A549 (cell line): ENCODE results near the gene ANKRD33B. TPM values are rescaled to one million over a fixed set of nuclear protein-coding genes. Genes with fewer than 3 reads are reported as not detected.
A peak's percentile ranks its signal among the peaks of the same experiment; 100 is the strongest.

ENCODE experiments used
- ATAC-seq, 2 experiments: fragments of 200-7000 bp in 1 of 2; fragments of >200 bp in 1 of 2; cut with Nextera tagmentation in 1 of 2; cut with Tn5 transposase in 1 of 2; 3 replicates each; pipeline versions ENCODE4 v1.8.0 to v1.9.1; 2018 to 2020; ENCODE audit warnings: mild to moderate bottlenecking in 1 of 2, moderate library complexity in 1 of 2
- CTCF ChIA-PET: fragments of 300-600 bp; sonication (Branson Sonifier 250); formaldehyde crosslinking; extraction: SDS; loops from one replicate; lab custom pipeline; 2021; ENCODE audit warnings: antibody characterized with exemption, inconsistent platforms; lab: Yijun Ruan, JAX
- POLR2A ChIA-PET: fragments of 350-600 bp; formaldehyde crosslinking; extraction: SDS; loops from one replicate; lab custom pipeline; 2021; ENCODE audit warnings: antibody characterized with exemption, inconsistent platforms; lab: Yijun Ruan, JAX
- DNase-seq, 2 experiments: peaks; one replicate each; pipeline versions ENCODE4 v3.0.0 to v3.0.0-alpha.2; 2011 to 2016; ENCODE audit warnings: low read depth in 1 of 2, low spot score in 1 of 2
- FAIRE-seq: peaks from 2 replicates; lab custom pipeline; 2011; peaks lifted over from hg19 to GRCh38; lab: Jason Lieb, UNC
- H3K27ac ChIP-seq, 2 experiments: fragments of >200 bp; sonication (Bioruptor Twin); formaldehyde crosslinking; 3 replicates each; pipeline ENCODE4 v1.5.1; 2016 to 2017
- H3K4me1 ChIP-seq: fragments of >200 bp; sonication (Bioruptor Twin); formaldehyde crosslinking; 3 replicates; pipeline ENCODE4 v1.6.1; 2016
- H3K4me2 ChIP-seq: fragments of >200 bp; sonication (Bioruptor Twin); formaldehyde crosslinking; 3 replicates; pipeline ENCODE4 v1.6.1; 2016
- H3K4me3 ChIP-seq: fragments of >200 bp; sonication (Bioruptor Twin); formaldehyde crosslinking; 3 replicates; pipeline ENCODE4 v1.5.1; 2016
- H3K9me3 ChIP-seq: fragments of >200 bp; sonication (Bioruptor Twin); formaldehyde crosslinking; 3 replicates; pipeline ENCODE4 v1.6.1; 2016
- BCL3 ChIP-seq: fragments of >200 bp; sonication (Bioruptor Twin); formaldehyde crosslinking; IDR thresholded peaks from 3 replicates; pipeline ENCODE4 v1.6.1; 2016
- CBX2 ChIP-seq: fragments of 200-600 bp; sonication (generic); IDR thresholded peaks from 2 replicates; pipeline ENCODE4 v1.6.1; 2016; ENCODE audit warnings: low read depth, mild to moderate bottlenecking, borderline replicate concordance
- CBX8 ChIP-seq: fragments of 200-600 bp; sonication (generic); IDR thresholded peaks from 2 replicates; pipeline ENCODE4 v1.6.1; 2016
- CTCF ChIP-seq: fragments of >200 bp; sonication (Bioruptor Twin); formaldehyde crosslinking; IDR thresholded peaks from 3 replicates; pipeline ENCODE4 v1.5.1; 2016
- EP300 ChIP-seq, 2 experiments: fragments of >200 bp; sonication (Bioruptor Twin); formaldehyde crosslinking; IDR thresholded peaks; 2 replicates in 1 of 2; 3 replicates in 1 of 2; pipeline ENCODE4 v1.6.1; 2016 to 2017
- FOSB ChIP-seq: fragments of 250-450 bp; sonication (Bioruptor Pico); IDR thresholded peaks from 2 replicates; pipeline ENCODE4 v1.5.0; 2020; ENCODE audit warnings: mild to moderate bottlenecking, moderate library complexity
- HMGXB4 ChIP-seq: fragments of 250-450 bp; sonication (Bioruptor Pico); IDR thresholded peaks from 2 replicates; pipeline ENCODE4 v1.5.0; 2021; ENCODE audit warnings: mild to moderate bottlenecking, moderate library complexity, borderline replicate concordance
- HOXB13 ChIP-seq: fragments of 250-450 bp; sonication (Bioruptor Pico); IDR thresholded peaks from 2 replicates; pipeline ENCODE4 v1.5.0; 2020; ENCODE audit warnings: low read depth, mild to moderate bottlenecking, moderate library complexity
- HOXB5 ChIP-seq: fragments of 250-450 bp; sonication (Bioruptor Pico); IDR thresholded peaks from 2 replicates; pipeline ENCODE4 v1.5.0; 2020; ENCODE audit warnings: mild to moderate bottlenecking, moderate library complexity
- MAX ChIP-seq: IDR thresholded peaks from 2 replicates; pipeline ENCODE4 v1.6.1; 2012
- MYC ChIP-seq: IDR thresholded peaks from 2 replicates; pipeline ENCODE4 v1.6.1; 2012; ENCODE audit warnings: mild to moderate bottlenecking, inconsistent platforms, low read length, improper control_type of control experiment, borderline replicate concordance
- NFE2L2 ChIP-seq: fragments of 150-350 bp; conservative IDR thresholded peaks from 2 replicates; pipeline ENCODE4 v1.6.1; 2014; ENCODE audit warnings: low read length
- POLR2AphosphoS2 ChIP-seq: conservative IDR thresholded peaks from 2 replicates; pipeline ENCODE4 v1.6.1; 2012; ENCODE audit warnings: low read length, improper control_type of control experiment, inconsistent platforms
- RARB ChIP-seq: fragments of 250-450 bp; sonication (Bioruptor Pico); IDR thresholded peaks from 2 replicates; pipeline ENCODE4 v1.8.0; 2021; ENCODE audit warnings: mild to moderate bottlenecking, moderate library complexity
- RCOR1 ChIP-seq: fragments of 150-350 bp; IDR thresholded peaks from 2 replicates; pipeline ENCODE4 v1.6.1; 2014; ENCODE audit warnings: antibody characterized with exemption, low read length, low read depth
- REST ChIP-seq: fragments of 200-600 bp; sonication (generic); IDR thresholded peaks from 2 replicates; pipeline ENCODE4 v1.6.1; 2016; ENCODE audit warnings: antibody characterized with exemption, mild to moderate bottlenecking, moderate library complexity
- RFX5 ChIP-seq: fragments of 450-650 bp; IDR thresholded peaks from 2 replicates; pipeline ENCODE4 v1.7.1; 2014; ENCODE audit warnings: antibody characterized with exemption, mild to moderate bottlenecking, moderate library complexity
- TP53 ChIP-seq: fragments of 250-450 bp; sonication (Bioruptor Pico); IDR thresholded peaks from 2 replicates; pipeline ENCODE4 v1.5.0; 2021; ENCODE audit warnings: mild to moderate bottlenecking, moderate library complexity
- ZSCAN20 ChIP-seq: fragments of 250-450 bp; sonication (Bioruptor Pico); IDR thresholded peaks from 2 replicates; pipeline ENCODE4 v1.8.0; 2022; ENCODE audit warnings: mild to moderate bottlenecking, moderate library complexity
- WGBS: methylation state at CpG from one replicate; pipeline ENCODE4 v1.1.6; 2017; ENCODE audit errors: missing lambda C conversion rate; 5-methylcytosine and 5-hydroxymethylcytosine counted together
- polyA plus RNA-seq, 4 experiments: library from polyadenylated mRNA; depleted of rRNA in 3 of 4; stranded (reverse); fragments of >200 nt; fragmentation: RNase III in 1 of 4; extraction: RNeasy Plus Mini Kit Qiagen cat#74134 plus additional on column Dnase treatment in 1 of 4; gene quantifications; 2 replicates in 3 of 4; 3 replicates in 1 of 4; pipeline ENCODE4 v1.2.3, GENCODE V29; 2011 to 2017

The ANKRD33B gene
- polyA plus RNA-seq, 2 of the 4 experiments (the other 2 are of a cell fraction) = 4.0 to 6.9 TPM

- CTCF ChIA-PET = interaction anchor here (0.7 to 23.2 kb wide), 35 partner anchors 8 to 205 kb away, joined by 3 to 479 read pairs (median 8); no protein-coding TSS in a partner anchor
- Histone ChIP-seq H3K4me2 (no peak overlapping the region), H3K9me3 (no peaks in the 10 kb centered on the region), H3K4me3 (no peak overlapping the region), H3K4me1 (peaks cover 19% of the 10 kb centered on the region), H3K27ac (peak overlapping the region in 1 of 2 experiments; percentile 80; a peak in 1 of 6 replicates)
- FAIRE-seq (no peak), ATAC-seq (no peak), DNase-seq (no peak)
- POLR2A ChIA-PET = interaction anchor here (1.3 kb wide), 1 partner anchor 276 kb away, joined by 4 read pairs; no protein-coding TSS in a partner anchor
- no peak for TF ChIP-seq ZSCAN20
- TF ChIP-seq EP300 (IDR thresholded peaks at IDR 0.05) = no peak
- no peak for TF ChIP-seq CBX8
- TF ChIP-seq NFE2L2 = no peak
- TF ChIP-seq CTCF = no peak
- TF ChIP-seq MAX = no peak
- no peak for TF ChIP-seq RARB (CRISPR knock-in tag)
- no peak for TF ChIP-seq TP53 (CRISPR knock-in tag)
- no peak for TF ChIP-seq REST
- TF ChIP-seq HMGXB4 = no peak
- TF ChIP-seq HOXB13 (CRISPR knock-in tag) = no peak
- TF ChIP-seq CBX2 = no peak
- no peak for TF ChIP-seq FOSB (CRISPR knock-in tag)
- no peak for TF ChIP-seq RFX5
- TF ChIP-seq POLR2AphosphoS2 = no peak
- TF ChIP-seq RCOR1 = no peak
- TF ChIP-seq BCL3 = no peak
- no peak for TF ChIP-seq MYC
- TF ChIP-seq HOXB5 (CRISPR knock-in tag) = no peak
- WGBS = 96% methylated on average over 7 of the region's 7 CpGs
Observed at GRCh38 chr5:10628601-10629000, 64.7 kb downstream of the ANKRD33B start.
